ENCODE data around the gene SORCS3.
"Not testable (repeated sequence)": the region's sequence is repeated elsewhere in the genome, so short reads cannot be mapped to it uniquely, and the experiment has no call there.

Gene SORCS3

GRCh38 chr10:104707602-104708459, 66.7 kb downstream of the SORCS3 start:
- H3K4me3 ChIP-seq (ENCODE audit: low read depth, low read length): no peak overlapping the region
- TF ChIP-seq CTCF (IDR thresholded peaks at IDR 0.05; ENCODE audit: low read depth, low read length, missing control alignments): no peak
- DNase-seq (ENCODE audit: low read depth): no peak

GRCh38 chr10:104711302-104711721, 70.2 kb downstream of the SORCS3 start:
- H3K4me3 ChIP-seq (ENCODE audit: low read depth, low read length): no peak overlapping the region
- no peak for TF ChIP-seq CTCF (IDR thresholded peaks at IDR 0.05; ENCODE audit: low read depth, low read length, missing control alignments)
- no peak for DNase-seq (ENCODE audit: low read depth)

- not testable (repeated sequence) for H3K4me3 ChIP-seq (ENCODE audit: low read depth, low read length); DNase-seq (ENCODE audit: low read depth)
Observed at GRCh38 chr10:104730593-104730992, 89.5 kb downstream of the SORCS3 start.

GRCh38 chr10:104731192-104731591, 90.1 kb downstream of the SORCS3 start:
- TF ChIP-seq CTCF (IDR thresholded peaks at IDR 0.05; ENCODE audit: low read depth, low read length, missing control alignments): no peak
- DNase-seq (ENCODE audit: low read depth): no peak
- H3K4me3 ChIP-seq (ENCODE audit: low read depth, low read length): no peak overlapping the region

- no peak overlapping the region for H3K4me3 ChIP-seq (ENCODE audit: low read depth, low read length)
- no peak for DNase-seq (ENCODE audit: low read depth)
- no peak for TF ChIP-seq CTCF (IDR thresholded peaks at IDR 0.05; ENCODE audit: low read depth, low read length, missing control alignments)
Observed at GRCh38 chr10:104732222-104732621, 91.1 kb downstream of the SORCS3 start.

- H3K4me3 ChIP-seq (ENCODE audit: low read depth, low read length): no peak overlapping the region
- no peak for TF ChIP-seq CTCF (IDR thresholded peaks at IDR 0.05; ENCODE audit: low read depth, low read length, missing control alignments)
- no peak for DNase-seq (ENCODE audit: low read depth)
Observed at GRCh38 chr10:104734433-104734832, 93.3 kb downstream of the SORCS3 start.

GRCh38 chr10:104735036-104735756, 94.1 kb downstream of the SORCS3 start:
- no peak overlapping the region for H3K4me3 ChIP-seq (ENCODE audit: low read depth, low read length)
- no peak for DNase-seq (ENCODE audit: low read depth)
- no peak for TF ChIP-seq CTCF (IDR thresholded peaks at IDR 0.05; ENCODE audit: low read depth, low read length, missing control alignments)

Measured in GM12864 (cell line).